ENCODE measurements around the gene TPST1.
A peak's percentile ranks its signal among the peaks of the same experiment; 100 is the strongest.
"Not testable (repeated sequence)": the region's sequence is repeated elsewhere in the genome, so short reads cannot be mapped to it uniquely, and the experiment has no call there.

The TPST1 gene

DNA sequence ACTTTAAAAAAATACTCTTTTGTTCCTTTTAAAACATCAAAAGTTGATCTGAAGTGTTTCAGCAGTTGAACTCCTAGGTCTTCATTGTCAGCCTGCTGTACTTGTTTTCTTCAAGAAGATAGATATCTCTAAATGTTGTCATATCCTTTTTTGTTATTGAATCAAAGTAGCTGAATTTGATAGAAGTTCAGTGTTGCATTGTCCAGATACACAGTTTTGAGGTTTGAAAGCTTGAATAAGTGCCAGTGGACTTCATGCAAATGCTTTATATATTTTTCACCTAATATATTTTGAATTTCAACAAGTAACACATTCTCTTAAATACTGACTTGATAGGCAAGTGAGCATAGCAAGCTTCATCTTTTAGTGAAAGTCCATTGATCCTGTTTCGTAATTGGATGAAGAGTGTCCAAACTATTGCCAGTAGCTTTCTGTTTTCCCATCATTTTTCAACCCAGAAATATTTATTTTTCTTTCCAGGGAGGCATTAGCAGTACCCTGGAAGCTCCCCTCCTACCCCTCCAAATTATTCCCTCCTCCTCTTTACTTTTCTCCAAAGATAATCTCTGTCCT is 114.4 kb downstream of the TPST1 start:
- Histone ChIP-seq H3K4me2 (ENCODE audit: low read length) (no peak overlapping the region), H3K56ac (ENCODE audit: low read length) (no peak overlapping the region), H2BK120ac (ENCODE audit: low read depth, low read length) (no peak overlapping the region), H3K4me3 (ENCODE audit: low read length) (no peak overlapping the region), H3K4me1 (ENCODE audit: control insufficient read depth, low read depth, low read length) (peaks cover 3% of the 10 kb centered on the region), H3K18ac (ENCODE audit: low read length) (no peak overlapping the region), H3K36me3 (ENCODE audit: control insufficient read depth, insufficient read depth, low read length) (no peaks in the 10 kb centered on the region), H3K27ac (ENCODE audit: low read depth, low read length) (no peak overlapping the region), H2BK5ac (ENCODE audit: low read length) (no peak overlapping the region), H3K9ac (ENCODE audit: low read length) (no peak overlapping the region), H2BK15ac (replicated peaks; ENCODE audit: low read depth) (no peak overlapping the region), H3K4ac (ENCODE audit: low read depth, low read length) (no peak overlapping the region), H4K5ac (ENCODE audit: low read length) (no peak overlapping the region), H3K79me2 (ENCODE audit: control insufficient read depth, insufficient read depth, low read length) (no peaks in the 10 kb centered on the region), H3K79me1 (ENCODE audit: low read length) (no peaks in the 10 kb centered on the region), H2AK5ac (ENCODE audit: low read length) (no peak overlapping the region), H3K27me3 (ENCODE audit: insufficient read depth, low read length, poor library complexity) (no peaks in the 10 kb centered on the region), H4K8ac (ENCODE audit: low read depth, low read length) (no peak overlapping the region), H3K23ac (ENCODE audit: low read length) (no peak overlapping the region)
- DNase-seq: no peak
- no CpG with 5 or more reads among the region's 1 CpG for WGBS (ENCODE audit: extremely low coverage, insufficient coverage, low lambda C conversion rate)

DNA sequence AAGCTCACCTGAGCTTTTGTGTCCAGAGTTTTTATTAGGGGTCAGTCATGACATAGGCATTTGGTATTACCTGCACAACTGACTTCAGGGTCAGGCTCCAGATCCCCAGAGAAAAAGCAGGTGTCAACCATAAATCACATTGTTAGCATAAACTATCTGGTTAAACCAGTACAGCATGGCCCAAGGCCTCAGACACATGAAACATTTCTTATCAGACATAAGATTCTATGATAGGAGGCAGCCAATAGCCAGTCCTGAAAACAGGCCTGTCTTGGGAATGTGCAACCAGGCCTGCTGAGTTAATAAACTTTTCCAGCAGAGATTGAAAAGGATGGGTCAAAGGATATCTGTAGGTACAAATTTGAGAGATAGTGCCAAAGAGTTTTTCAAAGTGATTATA is 116.1 kb downstream of the TPST1 start:
- Histone ChIP-seq H3K18ac (ENCODE audit: low read length) (no peak overlapping the region), H3K36me3 (ENCODE audit: control insufficient read depth, insufficient read depth, low read length) (no peaks in the 10 kb centered on the region), H4K8ac (ENCODE audit: low read depth, low read length) (no peak overlapping the region), H2AK5ac (ENCODE audit: low read length) (no peak overlapping the region), H3K9ac (ENCODE audit: low read length) (no peak overlapping the region), H3K56ac (ENCODE audit: low read length) (no peak overlapping the region), H3K23ac (ENCODE audit: low read length) (no peak overlapping the region), H2BK15ac (replicated peaks; ENCODE audit: low read depth) (no peak overlapping the region), H3K4me2 (ENCODE audit: low read length) (no peak overlapping the region), H3K79me2 (ENCODE audit: control insufficient read depth, insufficient read depth, low read length) (no peaks in the 10 kb centered on the region), H3K79me1 (ENCODE audit: low read length) (no peaks in the 10 kb centered on the region), H3K4me1 (ENCODE audit: control insufficient read depth, low read depth, low read length) (no peaks in the 10 kb centered on the region), H3K27ac (ENCODE audit: low read depth, low read length) (no peak overlapping the region), H2BK5ac (ENCODE audit: low read length) (no peak overlapping the region), H2BK120ac (ENCODE audit: low read depth, low read length) (no peak overlapping the region), H3K4ac (ENCODE audit: low read depth, low read length) (no peak overlapping the region), H4K5ac (ENCODE audit: low read length) (no peak overlapping the region), H3K4me3 (ENCODE audit: low read length) (no peak overlapping the region), H3K27me3 (ENCODE audit: insufficient read depth, low read length, poor library complexity) (no peaks in the 10 kb centered on the region)
- peak; percentile 13 for DNase-seq

DNA sequence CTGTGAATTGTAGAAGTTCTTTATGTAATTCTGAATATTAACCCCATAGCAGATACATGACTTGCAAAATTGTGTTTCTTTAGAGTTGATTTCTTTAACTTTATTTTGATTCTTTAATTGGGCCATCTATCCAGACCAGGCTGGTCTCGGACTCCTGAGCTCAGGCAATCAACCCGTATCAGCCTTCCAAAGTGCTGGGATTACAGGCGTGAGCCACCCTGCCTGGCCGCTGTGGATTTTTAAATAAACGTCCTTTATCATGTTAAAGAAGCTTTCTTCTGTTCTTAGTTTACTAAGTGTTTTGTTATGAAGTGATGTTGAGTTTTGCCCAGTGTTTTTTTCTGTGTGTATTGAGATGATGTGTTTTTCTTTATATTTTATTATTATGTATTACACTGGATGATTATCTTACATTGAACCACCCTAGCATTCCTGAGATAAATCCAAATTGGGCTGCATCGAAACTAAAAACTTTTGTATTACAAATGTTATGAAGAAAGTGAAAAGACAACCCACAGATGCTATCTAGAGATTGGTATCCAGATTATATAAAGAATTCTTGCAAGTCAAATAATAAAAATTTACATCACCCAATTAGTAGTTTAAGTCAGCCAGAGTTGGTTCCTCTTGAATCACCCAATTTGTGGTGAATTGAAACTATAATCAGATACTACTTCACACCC is 118.1 kb downstream of the TPST1 start:
- Histone ChIP-seq H4K8ac (ENCODE audit: low read depth, low read length) (no peak overlapping the region), H3K4me3 (ENCODE audit: low read length) (no peak overlapping the region), H2BK15ac (replicated peaks; ENCODE audit: low read depth) (no peak overlapping the region), H3K36me3 (ENCODE audit: control insufficient read depth, insufficient read depth, low read length) (no peaks in the 10 kb centered on the region), H3K23ac (ENCODE audit: low read length) (no peak overlapping the region), H2AK5ac (ENCODE audit: low read length) (no peak overlapping the region), H4K5ac (ENCODE audit: low read length) (no peak overlapping the region), H3K4me2 (ENCODE audit: low read length) (no peak overlapping the region), H3K56ac (ENCODE audit: low read length) (no peak overlapping the region), H2BK5ac (ENCODE audit: low read length) (no peak overlapping the region), H3K4ac (ENCODE audit: low read depth, low read length) (no peak overlapping the region), H3K27ac (ENCODE audit: low read depth, low read length) (no peak overlapping the region), H3K79me1 (ENCODE audit: low read length) (no peaks in the 10 kb centered on the region), H3K18ac (ENCODE audit: low read length) (no peak overlapping the region), H2BK120ac (ENCODE audit: low read depth, low read length) (no peak overlapping the region), H3K9ac (ENCODE audit: low read length) (no peak overlapping the region), H3K27me3 (ENCODE audit: insufficient read depth, low read length, poor library complexity) (no peaks in the 10 kb centered on the region), H3K79me2 (ENCODE audit: control insufficient read depth, insufficient read depth, low read length) (no peaks in the 10 kb centered on the region), H3K4me1 (ENCODE audit: control insufficient read depth, low read depth, low read length) (no peaks in the 10 kb centered on the region)
- DNase-seq: no peak
- WGBS (ENCODE audit: extremely low coverage, insufficient coverage, low lambda C conversion rate): no CpG with 5 or more reads among the region's 6 CpGs

DNA sequence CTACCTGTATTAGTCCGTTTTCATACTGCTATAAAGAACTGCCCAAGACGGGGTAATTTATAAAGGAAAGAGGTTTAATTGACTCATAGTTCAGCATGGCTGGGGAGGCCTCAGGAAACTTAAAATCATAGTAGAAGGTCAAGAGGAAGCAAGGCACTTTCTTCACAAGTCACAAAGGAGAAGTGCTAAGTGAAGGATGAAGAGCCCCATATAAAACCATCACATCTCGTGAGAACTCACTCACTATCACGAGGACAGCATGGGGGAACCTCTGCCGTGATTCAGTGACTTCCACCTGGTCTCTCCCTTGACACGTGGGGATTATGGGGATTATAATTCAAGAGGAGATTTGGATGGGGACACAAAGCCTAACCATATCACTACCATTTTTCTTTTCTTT is 119.9 kb downstream of the TPST1 start:
- H3K18ac ChIP-seq (ENCODE audit: low read length); H3K27ac ChIP-seq (ENCODE audit: low read depth, low read length); DNase-seq; H3K9ac ChIP-seq (ENCODE audit: low read length); H2AK5ac ChIP-seq (ENCODE audit: low read length); H3K27me3 ChIP-seq (ENCODE audit: insufficient read depth, low read length, poor library complexity); H2BK15ac ChIP-seq (replicated peaks; ENCODE audit: low read depth); H3K79me1 ChIP-seq (ENCODE audit: low read length); H3K56ac ChIP-seq (ENCODE audit: low read length); H3K23ac ChIP-seq (ENCODE audit: low read length); H3K4me1 ChIP-seq (ENCODE audit: control insufficient read depth, low read depth, low read length); H2BK120ac ChIP-seq (ENCODE audit: low read depth, low read length); H2BK5ac ChIP-seq (ENCODE audit: low read length); H3K4ac ChIP-seq (ENCODE audit: low read depth, low read length); H3K4me3 ChIP-seq (ENCODE audit: low read length); H4K5ac ChIP-seq (ENCODE audit: low read length); H3K36me3 ChIP-seq (ENCODE audit: control insufficient read depth, insufficient read depth, low read length); H4K8ac ChIP-seq (ENCODE audit: low read depth, low read length); H3K79me2 ChIP-seq (ENCODE audit: control insufficient read depth, insufficient read depth, low read length); H3K4me2 ChIP-seq (ENCODE audit: low read length): not testable (repeated sequence)
- WGBS (ENCODE audit: extremely low coverage, insufficient coverage, low lambda C conversion rate): no CpG with 5 or more reads among the region's 6 CpGs

DNA sequence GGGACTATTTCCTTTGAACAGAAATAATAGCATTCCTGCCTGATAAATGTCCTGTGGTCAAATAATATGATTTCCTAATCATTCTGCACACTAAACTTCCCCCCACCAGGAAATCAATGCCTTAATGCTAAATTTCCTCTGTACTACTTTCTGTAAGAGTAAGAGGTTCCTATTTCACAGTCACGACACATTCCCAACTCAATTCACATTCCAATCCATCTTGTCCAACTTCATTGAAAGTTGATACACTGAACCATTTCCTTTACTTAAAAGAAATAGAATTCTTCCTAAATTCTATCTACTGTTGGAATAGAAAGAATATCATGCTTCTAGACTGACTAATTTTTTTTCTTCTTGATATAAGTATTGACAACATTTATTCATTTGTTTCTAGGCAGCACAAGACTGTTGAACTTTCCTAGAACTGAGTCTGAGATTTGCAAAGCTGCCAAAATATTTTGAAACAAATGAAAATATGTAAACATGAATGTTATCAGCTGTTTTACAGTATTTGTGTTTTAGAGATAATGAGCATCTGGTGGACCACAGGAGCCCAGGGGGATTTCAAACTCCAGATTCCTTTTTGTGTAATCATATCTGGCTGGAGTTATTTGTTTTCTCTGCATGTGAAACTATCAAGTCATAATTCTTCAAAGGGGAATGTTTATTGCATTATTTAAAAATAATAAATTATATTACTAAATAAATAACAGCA is 121.5 kb downstream of the TPST1 start:
- H3K4ac ChIP-seq (ENCODE audit: low read depth, low read length): no peak overlapping the region
- H2BK5ac ChIP-seq (ENCODE audit: low read length): no peak overlapping the region
- H3K79me2 ChIP-seq (ENCODE audit: control insufficient read depth, insufficient read depth, low read length): no peaks in the 10 kb centered on the region
- H3K4me2 ChIP-seq (ENCODE audit: low read length): no peak overlapping the region
- H3K18ac ChIP-seq (ENCODE audit: low read length): no peak overlapping the region
- no peak overlapping the region for H3K56ac ChIP-seq (ENCODE audit: low read length)
- no peaks in the 10 kb centered on the region for H3K27me3 ChIP-seq (ENCODE audit: insufficient read depth, low read length, poor library complexity)
- H3K36me3 ChIP-seq (ENCODE audit: control insufficient read depth, insufficient read depth, low read length): no peaks in the 10 kb centered on the region
- WGBS (ENCODE audit: extremely low coverage, insufficient coverage, low lambda C conversion rate): 100% methylated on average over 1 of the region's 1 CpG
- no peak overlapping the region for H3K4me3 ChIP-seq (ENCODE audit: low read length)
- H2BK120ac ChIP-seq (ENCODE audit: low read depth, low read length): no peak overlapping the region
- H3K9ac ChIP-seq (ENCODE audit: low read length): no peak overlapping the region
- no peak overlapping the region for H4K5ac ChIP-seq (ENCODE audit: low read length)
- no peak for DNase-seq
- H4K8ac ChIP-seq (ENCODE audit: low read depth, low read length): no peak overlapping the region
- H2BK15ac ChIP-seq (replicated peaks; ENCODE audit: low read depth): no peak overlapping the region
- no peaks in the 10 kb centered on the region for H3K4me1 ChIP-seq (ENCODE audit: control insufficient read depth, low read depth, low read length)
- H3K27ac ChIP-seq (ENCODE audit: low read depth, low read length): no peak overlapping the region
- no peak overlapping the region for H3K23ac ChIP-seq (ENCODE audit: low read length)
- no peaks in the 10 kb centered on the region for H3K79me1 ChIP-seq (ENCODE audit: low read length)
- no peak overlapping the region for H2AK5ac ChIP-seq (ENCODE audit: low read length)
